ENCODE results near the gene EXOC2.
A peak's percentile ranks its signal among the peaks of the same experiment; 100 is the strongest.
"Not testable (repeated sequence)": the region's sequence is repeated elsewhere in the genome, so short reads cannot be mapped to it uniquely, and the experiment has no call there.

EXOC2 gene

DNA sequence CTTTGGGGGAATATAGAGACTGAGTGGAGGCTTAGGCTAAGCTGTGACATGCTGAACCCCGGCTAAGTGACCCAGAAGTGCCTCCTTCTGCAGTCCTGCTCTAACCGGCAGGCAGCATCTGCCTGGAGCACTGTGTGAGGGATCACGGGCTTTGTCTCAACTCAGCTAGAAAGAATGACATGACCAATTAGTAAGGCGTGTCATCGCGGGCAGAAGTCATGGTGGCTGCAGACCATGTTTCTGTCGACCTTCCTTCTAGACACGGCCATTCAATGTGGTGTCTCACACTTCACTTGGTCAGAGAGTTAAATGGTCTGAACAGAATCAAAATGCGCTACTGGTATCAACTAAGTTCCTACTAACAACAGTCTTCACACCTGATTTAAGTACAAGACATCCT, 71.0 kb downstream of the EXOC2 start:
- no peak for DNase-seq

DNA sequence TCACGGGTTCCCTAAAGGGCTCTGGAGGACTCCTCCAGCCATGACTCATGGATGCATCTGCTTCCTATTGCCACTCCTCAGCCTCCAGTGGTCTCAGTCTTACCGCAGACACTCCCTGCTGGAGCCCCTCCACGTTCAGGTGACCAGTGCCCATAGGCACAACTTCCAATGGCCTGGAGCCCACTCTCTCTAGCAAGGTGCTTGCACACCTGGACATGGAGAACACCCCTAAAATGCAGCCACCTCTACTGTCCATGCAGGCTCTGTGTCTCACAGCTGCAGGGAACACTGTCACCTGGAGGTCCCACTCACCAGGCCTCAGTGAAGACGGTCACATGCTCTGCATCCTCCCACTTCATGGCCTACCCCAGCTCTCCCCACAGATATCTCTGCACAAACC, 72.0 kb downstream of the EXOC2 start:
- DNase-seq, result no peak

DNA sequence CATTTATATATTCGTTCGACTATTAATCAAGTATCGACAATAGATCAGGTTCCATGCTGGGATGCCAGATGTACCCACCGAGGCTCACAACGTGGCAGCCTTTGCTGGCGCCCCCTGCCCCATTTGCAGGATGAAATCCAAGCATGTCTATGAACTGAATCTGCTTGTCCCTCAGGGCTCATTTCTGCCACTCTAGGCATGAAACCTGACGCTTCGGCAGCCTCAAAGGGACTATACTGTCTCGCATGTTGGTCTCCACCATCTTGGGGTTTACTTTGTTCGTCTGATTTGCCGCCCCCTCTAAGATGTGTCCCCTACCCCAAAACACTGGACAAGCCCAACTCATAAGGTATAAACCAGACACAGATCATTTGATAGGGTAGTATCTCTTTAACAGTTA, 72.8 kb downstream of the EXOC2 start:
- no peak for DNase-seq

DNA sequence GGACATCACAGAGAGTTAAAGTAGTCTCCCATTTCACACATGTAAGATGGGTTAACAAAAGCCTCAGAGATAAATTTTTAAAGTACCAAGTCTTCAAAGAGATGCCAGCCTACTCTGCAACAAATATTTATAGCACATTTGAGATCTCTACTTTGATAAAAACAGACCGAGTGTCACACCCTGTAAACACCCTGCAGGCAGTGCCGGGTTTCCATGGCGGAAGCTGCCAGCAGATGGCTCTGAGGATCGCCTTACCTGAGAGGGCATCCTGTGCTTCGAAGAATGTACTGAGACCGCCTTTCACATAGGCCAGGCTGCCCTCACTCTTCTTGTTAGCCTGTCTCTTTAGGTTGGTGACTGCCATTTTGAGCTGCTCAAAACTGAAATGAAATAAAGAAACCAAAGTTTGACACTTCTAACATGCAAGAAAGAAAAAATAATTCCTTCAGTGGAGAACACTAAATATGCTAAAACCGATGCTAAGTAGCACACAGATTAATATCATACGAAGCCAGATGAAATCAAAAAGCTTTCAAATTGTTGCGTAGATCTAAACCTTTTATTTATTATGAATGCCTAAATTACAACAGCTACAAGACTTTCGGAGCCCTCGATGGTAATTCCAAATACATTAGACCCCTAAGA, 75.4 kb downstream of the EXOC2 start:
- DNase-seq, result no peak

DNA sequence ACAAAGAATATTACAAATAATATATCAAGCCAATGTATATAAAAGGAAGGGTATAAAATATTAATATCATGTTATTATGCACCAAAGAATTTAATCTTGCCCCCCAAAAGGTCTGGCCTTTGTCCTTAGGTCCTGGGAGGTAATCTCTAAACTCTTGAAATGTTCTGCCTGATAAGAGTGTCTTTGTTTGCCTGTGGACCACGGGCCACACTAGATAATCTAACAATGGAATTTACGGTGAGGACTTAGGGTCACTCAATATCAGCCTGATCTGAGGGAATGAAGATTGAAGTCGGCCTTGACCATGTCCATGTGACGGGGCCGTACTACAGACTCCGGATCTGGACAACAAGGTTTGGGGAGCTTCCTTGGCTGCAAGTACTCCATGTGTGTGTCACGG, 79.0 kb downstream of the EXOC2 start:
- no peak for DNase-seq

DNA sequence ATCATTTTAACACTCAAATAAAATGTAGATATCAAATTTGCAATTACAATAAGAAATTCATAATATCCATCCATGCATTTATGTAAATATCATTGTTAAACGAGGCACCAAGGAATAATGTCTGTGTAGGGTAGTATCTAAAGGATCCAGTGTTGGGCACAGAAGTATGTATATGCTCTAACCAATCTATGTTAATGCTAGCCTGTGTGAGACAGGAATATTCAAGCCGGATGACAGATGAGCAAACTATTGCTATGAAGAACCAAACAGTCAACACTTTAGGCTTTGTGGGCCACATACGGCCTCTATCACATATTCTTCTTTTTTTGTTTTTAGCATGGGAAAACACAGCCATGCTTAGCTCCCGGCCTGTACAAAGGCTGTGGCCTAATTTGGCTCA, 81.0 kb downstream of the EXOC2 start:
- DNase-seq, result no peak

DNA sequence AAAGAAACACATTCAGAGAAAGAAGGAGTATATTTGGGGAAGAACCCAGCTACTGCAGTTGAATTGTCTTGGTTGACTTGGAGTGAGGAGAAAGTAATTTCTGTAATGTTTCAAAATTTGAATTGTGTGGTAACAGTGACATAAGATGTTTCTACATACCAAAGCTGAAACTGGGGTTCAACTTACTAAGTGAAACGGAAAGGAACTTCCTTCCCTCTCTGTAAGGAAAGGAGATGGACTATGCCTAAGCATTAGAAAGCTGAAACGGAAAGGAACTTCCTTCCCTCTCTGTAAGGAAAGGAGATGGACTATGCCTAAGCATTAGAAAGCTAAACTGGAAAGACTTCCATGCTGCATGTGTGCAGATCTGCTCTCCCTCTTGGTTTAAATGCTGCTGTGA, 82.1 kb downstream of the EXOC2 start:
- no peak for DNase-seq

DNA sequence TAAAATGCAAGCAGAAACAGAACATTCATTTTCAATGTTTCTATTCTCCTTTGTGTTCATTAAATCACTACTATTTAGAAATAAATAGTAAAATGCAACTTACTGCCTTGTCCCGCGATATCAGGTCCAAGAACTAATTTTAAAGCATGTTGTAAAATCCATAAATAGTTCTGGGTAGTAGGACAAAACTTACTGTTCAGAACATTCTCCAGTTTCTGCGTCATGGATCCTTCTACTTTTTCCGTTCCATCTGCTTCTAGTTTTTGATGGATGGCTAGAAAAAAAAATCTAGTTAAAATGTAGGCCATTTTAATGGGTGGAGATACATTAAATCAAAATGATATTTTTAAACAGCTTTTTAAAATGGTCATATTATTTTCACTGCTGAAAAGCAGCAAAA, 83.0 kb downstream of the EXOC2 start:
- no peak for DNase-seq

DNA sequence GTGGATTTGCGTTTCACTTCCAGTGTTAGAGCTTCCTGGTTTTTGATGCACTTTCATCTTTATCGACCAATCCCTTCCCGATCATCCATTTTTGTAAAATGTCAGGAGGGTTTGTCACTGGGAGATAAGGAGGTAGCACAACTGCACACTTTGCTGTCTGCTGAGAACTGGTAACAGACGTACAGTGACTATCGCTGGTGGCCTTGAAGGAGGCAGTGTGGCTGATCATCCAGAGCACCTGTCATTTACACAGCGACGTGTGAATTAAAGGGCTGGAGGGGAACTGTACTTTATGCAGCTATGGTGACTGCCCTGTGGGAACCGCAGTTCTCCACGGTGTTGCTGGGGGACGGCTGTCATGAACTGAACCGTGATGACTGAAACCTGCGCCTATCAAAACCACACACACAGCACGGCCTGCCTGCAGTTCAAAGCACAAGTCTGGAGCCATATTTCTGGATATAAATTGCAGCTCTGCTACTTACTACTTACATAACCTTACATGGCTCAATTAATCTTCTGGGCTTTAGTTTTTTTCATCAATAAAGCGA, 86.0 kb downstream of the EXOC2 start:
- no peak for DNase-seq

DNA sequence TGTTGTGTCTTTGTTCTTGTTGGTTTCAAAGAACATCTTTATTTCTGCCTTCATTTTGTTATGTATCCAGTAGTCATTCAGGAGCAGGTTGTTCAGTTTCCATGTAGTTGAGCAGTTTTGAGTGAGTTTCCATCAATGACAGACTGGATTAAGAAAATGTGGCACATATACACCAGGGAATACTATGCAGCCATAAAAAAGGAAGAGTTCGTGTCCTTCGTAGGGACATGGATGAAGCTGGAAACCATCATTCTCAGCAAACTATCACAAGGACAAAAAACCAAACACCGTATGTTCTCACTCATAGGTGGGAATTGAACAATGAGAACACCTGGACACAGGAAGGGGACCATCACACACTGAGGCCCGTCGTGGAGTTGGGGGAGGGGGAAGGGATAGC, 87.0 kb downstream of the EXOC2 start:
- not testable (repeated sequence) for DNase-seq

DNA sequence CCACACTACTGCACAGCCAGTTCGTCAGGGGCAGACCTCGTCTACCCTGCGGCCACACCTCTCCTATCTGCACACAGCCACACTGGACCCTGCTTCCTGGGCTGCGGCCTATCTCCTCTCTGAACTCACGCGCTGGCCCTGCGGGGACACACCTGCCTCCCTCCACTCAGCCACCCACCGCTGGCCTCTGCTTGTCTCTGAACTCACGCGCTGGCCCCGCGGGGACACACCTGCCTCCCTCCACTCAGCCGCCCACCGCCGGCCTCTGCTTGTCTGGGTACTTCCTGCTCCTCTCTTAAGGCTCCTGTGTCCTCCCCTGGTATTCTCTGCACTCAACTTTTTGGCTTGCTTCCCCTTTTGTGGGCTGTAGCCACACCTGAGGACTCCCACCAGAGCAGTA, 88.4 kb downstream of the EXOC2 start:
- DNase-seq, result no peak

DNA sequence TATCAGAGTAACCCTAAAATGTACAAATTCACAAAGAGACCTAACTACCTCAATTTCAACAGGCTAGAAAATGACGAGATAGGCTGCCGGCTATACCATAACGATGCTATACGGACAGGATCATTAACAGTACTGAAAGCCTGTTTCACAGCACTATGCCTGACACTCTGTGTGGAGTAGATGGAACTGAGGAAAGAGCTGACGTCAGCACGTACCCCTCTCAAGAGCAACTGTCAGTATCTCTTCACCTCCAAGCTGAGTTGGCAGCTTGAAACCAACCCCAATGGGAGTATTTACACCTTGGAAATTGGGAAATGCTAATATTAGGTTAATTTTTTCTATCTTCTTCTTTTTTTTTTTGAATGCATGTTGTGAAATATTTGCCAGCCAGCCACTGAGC, 89.7 kb downstream of the EXOC2 start:
- no peak for DNase-seq

DNA sequence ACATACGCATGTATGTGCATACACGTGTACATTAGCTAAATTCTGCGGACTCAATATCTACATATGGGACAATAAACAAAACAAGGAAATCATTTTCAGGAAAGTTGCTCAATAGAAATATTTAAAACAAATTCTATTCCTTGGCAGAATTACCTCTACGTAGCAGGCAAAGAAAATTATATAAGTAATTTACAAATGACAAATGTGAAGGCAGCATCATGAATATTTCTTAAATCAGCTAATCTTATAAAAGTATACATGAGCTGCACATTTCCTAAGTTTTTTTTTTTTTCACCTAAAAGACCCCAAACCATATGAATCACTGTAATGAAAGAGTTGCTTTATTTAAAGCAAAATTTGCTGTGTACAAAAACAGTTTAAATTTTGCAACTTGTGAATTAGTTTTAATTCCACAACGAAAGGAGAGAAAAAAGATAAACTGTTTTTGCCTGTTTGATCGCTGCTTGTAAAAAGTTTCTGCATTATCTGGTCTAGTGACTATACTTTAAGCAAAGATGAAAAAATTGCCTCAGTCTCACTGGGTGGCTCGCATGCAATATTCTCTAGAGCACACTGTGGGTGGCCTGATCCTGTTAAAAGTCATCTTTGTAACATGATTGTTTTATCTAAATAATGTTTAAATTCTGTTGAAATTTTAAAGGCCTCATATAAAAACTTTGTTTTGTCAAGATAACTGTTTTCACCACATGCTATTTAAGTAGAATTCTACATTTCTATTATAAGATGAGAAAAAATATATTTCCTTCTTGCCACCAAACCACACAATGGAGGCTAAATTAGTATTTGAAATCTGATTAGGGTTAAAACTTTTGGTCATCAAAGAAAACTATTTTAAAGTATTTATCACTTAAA, 93.1 kb downstream of the EXOC2 start:
- DNase-seq, result no peak

DNA sequence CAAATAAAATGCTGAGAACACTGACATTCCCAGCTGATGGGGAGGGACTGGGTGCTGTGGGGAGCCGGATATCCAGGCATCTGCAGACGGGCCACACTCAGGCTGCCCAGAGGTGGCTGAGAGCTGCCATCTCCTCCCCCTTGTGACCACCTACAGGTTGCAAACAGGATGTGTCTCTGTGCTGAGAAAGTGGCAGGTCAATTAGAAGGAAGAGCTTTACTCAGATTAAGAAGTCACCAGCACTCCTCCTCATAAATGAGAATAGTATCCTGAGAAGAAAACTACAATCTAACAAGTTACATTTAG, 99.1 kb downstream of the EXOC2 start:
- DNase-seq, result no peak

DNA sequence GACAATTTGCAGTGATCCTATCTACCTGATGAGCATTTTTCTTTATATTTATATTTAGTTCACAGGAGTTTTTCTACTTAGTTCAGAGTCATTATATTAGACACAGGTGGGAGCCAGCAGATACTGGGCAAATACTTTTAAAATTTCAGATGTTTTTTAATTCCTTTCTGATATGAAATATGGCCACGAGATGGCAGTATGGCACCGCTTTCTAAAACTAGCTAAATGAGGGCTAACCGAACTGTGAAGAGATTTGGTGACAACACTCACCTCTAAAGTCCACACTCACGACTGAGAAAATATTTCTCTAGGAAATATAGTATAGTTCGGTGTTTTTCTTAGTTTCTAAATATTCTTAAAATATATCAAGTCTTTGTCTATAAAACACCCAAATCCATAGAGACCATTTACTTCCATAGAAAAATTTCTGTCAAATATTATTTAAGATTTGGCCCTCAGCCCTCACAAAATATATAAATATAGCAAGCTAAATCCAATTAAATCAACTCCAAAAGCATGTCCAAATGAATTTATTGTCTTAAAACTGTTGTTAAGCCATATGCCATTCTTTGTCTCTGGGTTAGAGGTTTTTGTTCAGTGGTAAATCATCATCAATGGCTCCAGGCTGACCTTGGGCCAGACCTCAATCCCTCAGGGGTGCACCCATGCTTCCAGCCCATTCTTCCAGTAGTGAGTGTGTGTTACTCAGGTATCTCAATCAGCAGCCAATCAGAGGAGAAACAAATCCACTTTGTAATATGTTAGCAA, 99.6 kb downstream of the EXOC2 start:
- DNase-seq, result peak; percentile 55

DNA sequence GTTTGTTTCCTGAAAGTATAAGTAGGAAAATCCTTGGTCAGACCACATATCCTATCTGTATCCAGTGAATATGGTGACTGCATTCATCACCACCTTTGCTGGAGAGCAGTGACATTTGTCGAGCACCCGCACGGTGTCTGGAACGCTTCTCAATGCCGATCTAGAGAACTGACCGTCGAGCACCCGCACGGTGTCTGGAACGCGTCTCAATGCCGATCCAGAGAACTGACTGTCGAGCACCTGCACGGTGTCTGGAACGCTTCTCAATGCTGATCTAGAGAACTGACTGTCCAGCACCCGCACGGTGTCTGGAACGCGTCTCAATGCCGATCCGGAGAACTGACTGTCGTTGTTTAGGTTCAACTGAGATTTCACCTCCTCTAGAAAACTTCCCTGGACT, 103.8 kb downstream of the EXOC2 start:
- no peak for DNase-seq

DNA sequence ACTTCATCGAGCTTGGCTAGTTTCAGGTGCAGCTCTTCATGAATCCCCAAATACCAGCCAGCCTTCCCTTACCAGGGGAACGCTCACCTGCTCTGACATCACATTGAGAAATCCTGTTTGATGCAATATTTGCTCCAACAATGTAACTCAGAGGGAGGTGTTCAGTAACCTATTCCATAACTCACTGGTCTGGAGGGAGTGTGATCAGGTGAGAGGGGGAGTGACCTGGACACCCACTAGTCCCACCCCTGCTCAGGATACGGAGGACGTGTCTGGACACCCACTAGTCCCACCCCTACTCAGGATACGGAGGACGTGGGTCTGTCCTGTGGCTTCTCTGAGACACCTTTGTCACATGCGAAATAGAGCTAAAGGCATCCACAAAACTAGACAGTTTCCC, 106.4 kb downstream of the EXOC2 start:
- DNase-seq, result no peak

DNA sequence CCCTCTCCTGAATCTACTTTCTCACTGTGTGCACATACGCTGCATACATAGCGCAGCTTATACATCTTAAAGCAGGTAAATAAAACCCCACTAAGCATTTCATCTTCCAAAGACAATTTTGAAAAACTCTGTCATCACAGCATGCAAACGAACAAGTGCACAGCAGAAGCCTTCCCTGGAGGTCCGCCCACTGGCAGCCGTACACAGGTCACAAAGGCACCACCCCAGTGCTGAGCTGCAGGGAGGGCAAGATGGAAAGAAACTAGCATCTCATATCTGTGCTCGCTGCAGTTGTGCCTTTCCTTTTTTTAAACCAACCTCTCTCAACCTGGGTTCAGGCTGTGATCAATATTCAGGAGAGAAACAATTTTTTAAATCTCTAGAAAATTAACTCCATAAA, 109.3 kb downstream of the EXOC2 start:
- DNase-seq, result peak; percentile 24

DNA sequence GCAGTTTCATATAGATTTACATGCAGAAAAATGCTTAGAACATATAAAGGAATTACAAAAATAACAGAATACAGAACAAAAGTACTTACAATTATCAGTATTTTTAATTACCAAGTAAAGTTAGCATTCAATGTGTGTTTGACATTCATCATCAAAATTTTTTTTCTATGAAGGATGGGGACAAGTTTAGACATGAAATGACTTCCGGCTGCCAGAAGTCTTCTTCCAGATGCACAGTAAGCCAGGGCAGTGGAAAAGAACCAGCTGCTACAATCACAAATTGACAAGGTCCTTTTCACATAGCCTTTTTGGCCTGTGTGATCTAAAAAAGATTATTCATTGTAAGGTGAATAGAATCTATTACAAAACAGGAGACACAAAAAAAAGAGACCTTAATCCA, 109.8 kb downstream of the EXOC2 start:
- no peak for DNase-seq

DNA sequence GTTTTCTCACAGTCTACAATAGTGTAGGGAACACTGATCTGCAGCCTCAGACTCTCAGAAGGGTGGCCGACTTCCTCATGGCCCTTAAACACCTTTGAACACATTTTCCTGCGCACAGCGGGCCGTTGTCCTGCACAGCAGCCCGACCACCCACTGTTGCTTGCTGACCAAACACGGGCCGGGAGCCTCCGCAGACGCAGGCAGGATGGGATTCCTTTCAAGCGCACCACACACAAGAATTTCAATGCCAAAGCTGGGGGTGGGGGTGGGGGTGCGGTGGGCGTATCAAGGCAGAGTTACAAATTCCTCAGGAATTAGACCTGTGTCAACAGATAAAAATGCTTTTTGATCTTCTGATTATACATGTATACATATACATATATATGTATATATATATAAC, 110.6 kb downstream of the EXOC2 start:
- no peak for DNase-seq

DNA sequence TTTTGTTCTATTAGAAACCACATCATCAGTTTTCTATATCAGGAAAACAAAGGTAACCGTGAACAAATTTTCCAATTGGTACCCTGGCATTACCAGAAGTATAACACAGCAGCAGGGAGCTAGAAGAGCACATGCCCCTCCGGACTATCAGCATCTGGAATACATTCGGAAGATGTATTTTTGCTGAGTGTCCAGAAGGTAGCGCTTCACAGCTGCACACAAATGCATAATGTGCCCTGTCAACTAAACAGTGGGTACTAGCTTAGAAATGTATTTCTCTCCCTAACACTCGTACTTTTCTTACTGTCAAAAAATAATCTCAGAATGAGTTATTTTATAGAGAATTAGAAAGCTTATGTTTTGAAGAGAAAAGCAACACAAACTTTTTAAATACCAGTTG, 113.6 kb downstream of the EXOC2 start:
- peak; percentile 4 for DNase-seq

DNA sequence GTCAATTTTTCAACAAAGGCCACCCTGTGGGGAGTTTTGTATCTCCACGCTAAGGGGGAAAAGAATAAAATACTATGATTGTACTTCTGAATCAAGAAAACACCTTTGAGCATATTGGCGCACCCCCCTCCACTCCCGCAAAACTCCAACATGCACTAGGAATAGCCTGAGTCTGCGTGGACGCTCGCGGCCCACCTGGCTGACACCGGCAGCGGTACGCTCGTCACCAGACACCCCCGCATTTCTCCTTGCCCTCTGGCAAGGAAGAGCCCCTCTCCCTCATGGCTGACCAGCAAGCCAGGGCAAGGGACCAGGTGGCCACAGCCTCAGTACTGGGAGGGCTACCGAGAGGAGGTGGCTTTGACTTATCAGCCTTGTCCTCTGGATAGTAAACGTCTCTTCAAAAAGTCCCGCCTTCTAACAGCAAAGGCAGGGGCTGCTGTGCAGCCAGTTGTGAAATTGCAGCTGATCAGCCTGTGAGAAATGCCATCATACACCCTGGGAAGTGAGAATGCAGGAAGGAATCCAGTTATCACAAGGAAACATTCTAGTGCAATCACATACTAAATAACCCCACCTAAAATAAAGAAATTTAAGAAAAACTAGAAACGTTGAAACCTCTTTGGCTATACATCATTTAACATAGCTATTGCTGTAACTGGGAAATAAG, 120.2 kb downstream of the EXOC2 start:
- no peak for DNase-seq

DNA sequence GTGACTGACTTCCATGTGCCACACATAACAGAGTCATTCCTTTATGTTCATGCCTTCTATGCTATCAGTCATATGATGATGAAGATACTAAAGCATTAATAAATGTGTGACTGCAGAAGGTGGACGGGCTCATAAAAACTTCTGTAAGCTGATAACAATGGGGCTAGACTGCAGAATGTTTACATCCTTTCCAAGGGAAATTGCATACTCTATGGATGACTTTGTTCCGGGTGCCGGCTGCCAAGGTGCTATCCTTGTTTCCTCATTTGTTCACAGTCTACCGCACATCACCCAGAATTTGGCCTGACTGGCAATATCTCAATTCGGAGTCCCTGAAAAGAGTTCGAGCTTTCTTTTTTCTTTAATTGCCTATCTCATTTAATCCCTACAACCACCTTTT, 121.0 kb downstream of the EXOC2 start:
- DNase-seq, result no peak

All from NCI-H1694 treated with DMSO at 0.1 percent for 48 hours (cell line).